Smooth muscle cell of bladder (primary cell): ENCODE data around the gene FAM89B. TPM values are rescaled to one million over a fixed set of nuclear protein-coding genes. Genes with fewer than 3 reads are reported as not detected.

Experiments
- total RNA-seq: library from RNA; depleted of rRNA; stranded (reverse); fragments of >200 nt; gene quantifications from 2 replicates; pipeline ENCODE4 v1.2.3, GENCODE V29; 2014

The FAM89B gene
- 9.1 and 14.3 TPM in 2 replicates for total RNA-seq

DNA sequence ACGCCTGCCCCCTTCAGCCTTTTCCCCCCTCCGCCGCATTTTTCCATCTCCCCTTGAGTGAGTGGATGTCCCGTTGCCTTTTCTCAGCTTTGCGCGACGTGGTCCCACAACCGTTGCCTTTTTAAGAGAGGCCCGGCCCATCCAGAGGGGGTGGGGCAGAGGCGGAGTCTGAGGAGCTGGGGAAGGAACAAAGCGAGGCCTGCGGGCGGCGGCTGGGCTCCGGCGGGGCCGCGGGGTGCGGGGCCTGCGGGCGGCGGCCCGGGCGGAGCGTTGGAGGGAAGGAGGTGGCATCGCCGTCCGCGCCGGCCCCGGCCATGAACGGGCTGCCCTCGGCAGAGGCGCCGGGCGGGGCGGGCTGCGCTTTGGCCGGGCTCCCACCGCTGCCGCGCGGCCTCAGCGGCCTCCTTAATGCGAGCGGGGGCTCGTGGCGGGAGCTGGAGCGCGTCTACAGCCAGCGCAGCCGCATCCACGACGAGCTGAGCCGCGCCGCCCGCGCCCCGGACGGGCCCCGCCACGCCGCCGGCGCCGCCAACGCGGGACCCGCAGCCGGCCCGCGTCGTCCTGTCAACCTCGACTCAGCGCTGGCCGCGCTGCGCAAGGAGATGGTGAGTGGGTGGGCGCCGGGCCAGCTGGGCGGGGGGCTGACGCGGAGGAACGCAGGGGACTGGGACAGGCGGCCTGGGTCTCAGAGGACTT is at the start of gene FAM89B:
Gene FAM89B (plus strand): TSS at position 183 of the 696 bp plus-strand sequence. CDS start 132 bp downstream, at position 315.

DNA sequence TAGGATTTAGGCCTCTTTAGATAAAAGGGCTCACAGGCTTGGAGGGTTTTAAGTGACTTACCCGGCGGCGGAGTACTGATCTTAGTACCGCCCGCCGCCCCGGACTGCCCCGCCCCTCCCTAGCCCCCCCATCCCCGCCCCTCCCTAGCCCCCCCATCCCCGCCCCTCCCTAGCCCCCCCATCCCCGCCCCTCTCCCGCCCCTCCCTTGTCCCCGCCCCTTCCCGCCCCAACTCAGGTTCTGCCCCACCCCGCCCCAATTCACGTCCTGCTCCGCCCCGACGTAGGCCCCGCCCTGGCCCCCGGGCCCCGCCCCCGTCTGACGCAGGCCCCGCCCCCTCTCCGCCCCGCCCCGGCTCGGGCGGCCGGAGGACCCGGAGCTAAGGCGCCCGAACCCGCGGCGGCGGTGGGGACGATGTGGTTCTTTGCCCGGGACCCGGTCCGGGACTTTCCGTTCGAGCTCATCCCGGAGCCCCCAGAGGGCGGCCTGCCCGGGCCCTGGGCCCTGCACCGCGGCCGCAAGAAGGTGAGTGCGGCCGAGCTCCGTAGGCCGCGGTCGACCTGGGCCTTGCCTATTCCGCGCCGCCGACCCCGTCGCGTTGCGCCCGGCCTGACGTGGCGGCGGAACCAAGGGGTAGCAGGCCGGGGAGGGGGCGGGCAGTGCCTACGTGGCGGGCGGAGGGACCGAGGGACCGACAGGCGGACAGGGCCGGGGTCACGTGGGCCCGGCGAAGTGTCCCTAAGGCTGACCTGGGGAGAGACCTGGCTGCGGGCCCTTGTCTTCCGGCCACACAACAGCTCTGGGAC is 47.4 kb upstream of the FAM89B start, which contains the start of gene SCYL1:
Gene SCYL1 (plus strand): TSS at position 343 of the 805 bp plus-strand sequence. CDS start 71 bp downstream, at position 414.

GRCh38 chr11:65558002-65558929 is 14.1 kb upstream of the FAM89B start, which contains the start of gene LTBP3:
Gene LTBP3 (minus strand): TSS chr11:65558359. CDS start chr11:65557959, 400 bp downstream.

GRCh38 chr11:65569973-65570918 is 2.1 kb upstream of the FAM89B start, which contains the start of gene ZNRD2:
Gene ZNRD2 (plus strand): TSS chr11:65570477. CDS start chr11:65570492, 15 bp downstream.

DNA sequence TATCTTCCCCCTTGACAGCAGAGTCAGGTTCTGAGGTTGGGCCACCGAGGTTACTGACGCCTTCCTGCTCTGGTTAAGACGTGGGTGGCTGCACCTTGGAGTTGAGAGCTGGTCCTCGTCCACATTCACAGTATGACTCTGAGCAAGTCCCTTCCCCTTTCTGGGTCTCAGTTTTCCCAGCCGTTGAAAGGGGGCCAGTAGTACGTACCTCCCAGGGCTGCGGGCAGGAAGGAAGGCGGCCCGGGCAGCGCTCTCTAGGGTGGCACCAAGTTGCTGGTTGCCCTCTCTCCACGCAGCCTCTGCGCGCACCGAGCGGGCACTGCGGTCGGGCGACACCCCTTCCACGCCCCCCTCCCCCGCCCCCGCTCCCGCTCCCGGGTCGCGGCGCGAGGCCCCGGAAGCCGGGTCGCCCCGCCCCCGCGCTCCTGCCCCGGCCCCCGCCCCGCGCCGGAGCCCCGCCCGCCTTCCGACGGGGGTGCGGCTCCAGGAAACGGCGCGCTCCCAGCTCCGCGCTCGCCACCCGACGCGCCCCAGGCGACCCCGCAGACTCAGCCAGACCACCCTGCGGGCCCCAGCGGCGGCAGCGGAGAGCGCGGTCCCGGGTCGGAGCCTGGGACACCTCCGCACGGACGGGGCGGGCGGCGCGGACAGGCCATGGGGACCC is 3.4 kb downstream of the FAM89B start, which contains the start of gene EHBP1L1:
Gene EHBP1L1 (plus strand): TSS at position 486 of the 664 bp plus-strand sequence. CDS start 250 bp downstream, outside the sequence.

DNA sequence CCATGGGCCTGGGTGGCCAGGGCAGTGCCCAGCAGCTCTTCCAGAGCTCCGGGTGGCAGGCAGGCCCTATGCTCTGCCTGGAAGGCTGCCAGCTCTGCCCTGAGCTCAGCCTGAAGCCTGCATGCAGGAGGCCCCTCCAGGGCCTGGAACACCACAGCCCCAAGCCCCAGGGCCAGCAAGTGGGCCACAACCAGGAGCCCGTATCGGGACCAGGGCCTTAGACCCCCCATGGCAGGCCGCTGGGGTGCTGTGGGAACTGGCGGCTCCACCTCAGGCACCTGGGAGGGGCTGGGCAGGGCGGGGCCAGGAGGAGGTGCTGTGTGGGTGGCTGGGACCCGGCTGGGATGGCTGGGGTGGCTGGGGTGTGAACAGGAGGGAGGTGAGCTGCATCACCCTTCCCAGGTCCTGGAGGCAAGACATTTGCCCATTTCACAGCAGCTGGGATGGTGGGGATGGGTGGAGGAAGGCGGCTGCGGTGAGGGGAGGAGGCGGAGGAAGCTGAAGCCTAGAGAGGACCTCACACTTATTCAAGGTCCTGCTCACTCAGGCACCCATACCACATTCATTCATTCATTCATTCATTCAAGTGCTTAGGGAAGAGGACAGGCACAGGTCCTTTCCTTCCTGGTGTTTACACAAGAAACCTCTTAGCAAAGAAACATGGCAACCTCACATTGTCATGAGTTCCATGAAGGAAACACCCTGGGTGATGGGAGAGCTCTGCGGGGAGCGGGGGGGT is 23.4 kb downstream of the FAM89B start, which contains the start of gene KCNK7:
Gene KCNK7 (minus strand): TSS at position 258 of the 739 bp plus-strand sequence. CDS start 28 bp downstream, at position 230.

GRCh38 chr11:65615229-65615949 is 43.1 kb downstream of the FAM89B start, which contains the start of gene PCNX3:
Gene PCNX3 (plus strand): TSS chr11:65615776. CDS start chr11:65616312, 536 bp downstream.

Other genes starting within 250 kb of the FAM89B start
- gene DPF2, start 238.7 kb upstream of the FAM89B start, total RNA-seq, result 26.5 and 27.7 TPM in 2 replicates
- gene TIGD3, start 217.8 kb upstream of the FAM89B start, total RNA-seq, result 0.14 and 0.18 TPM in 2 replicates
- 1.6 and 1.9 TPM in 2 replicates for gene SLC25A45, start 189.9 kb upstream of the FAM89B start, total RNA-seq
- gene FRMD8, start 185.9 kb upstream of the FAM89B start, total RNA-seq, result 15.8 and 27.3 TPM in 2 replicates
- gene NEAT1, start 149.7 kb upstream of the FAM89B start, total RNA-seq, result 155 and 432 TPM in 2 replicates
- 9,122 and 13,115 TPM in 2 replicates for gene MALAT1, start 73.5 kb upstream of the FAM89B start, total RNA-seq
- gene SCYL1, start 47.5 kb upstream of the FAM89B start, total RNA-seq, result 103 and 123 TPM in 2 replicates
- gene LTBP3, start 14.2 kb upstream of the FAM89B start, total RNA-seq, result 19.3 and 40.2 TPM in 2 replicates
- gene ZNRD2, start 2.1 kb upstream of the FAM89B start, total RNA-seq, result 32.0 and 32.6 TPM in 2 replicates
- gene EHBP1L1, start 3.5 kb downstream of the FAM89B start, total RNA-seq, result 30.4 and 35.2 TPM in 2 replicates
- 0.09 and 0.43 TPM in 2 replicates for gene KCNK7, start 23.3 kb downstream of the FAM89B start, total RNA-seq
- 13.1 and 16.9 TPM in 2 replicates for gene MAP3K11, start 41.7 kb downstream of the FAM89B start, total RNA-seq
- 8.4 and 12.6 TPM in 2 replicates for gene PCNX3, start 43.2 kb downstream of the FAM89B start, total RNA-seq
- 8.1 and 13.7 TPM in 2 replicates for gene SIPA1, start 65.6 kb downstream of the FAM89B start, total RNA-seq
- 14.1 and 17.9 TPM in 2 replicates for gene RELA, start 90.4 kb downstream of the FAM89B start, total RNA-seq
- gene KAT5, start 139.7 kb downstream of the FAM89B start, total RNA-seq, result 38.0 and 44.3 TPM in 2 replicates
- 34.8 and 39.8 TPM in 2 replicates for gene RNASEH2C, start 148.3 kb downstream of the FAM89B start, total RNA-seq
- gene AP5B1, start 208.4 kb downstream of the FAM89B start, total RNA-seq, result 4.0 and 5.5 TPM in 2 replicates
- gene OVOL1, start 214.5 kb downstream of the FAM89B start, total RNA-seq, result not detected in 2 replicates